ENCODE measurements around the gene PDE7B. TPM values are rescaled to one million over a fixed set of nuclear protein-coding genes. Genes with fewer than 3 reads are reported as not detected.

PDE7B gene
- total RNA-seq, 4 donors from 2014 or later, result 3.4 to 15.4 (median 9.3) TPM

GRCh38 chr6:135833771-135834170, 17.7 kb upstream of the PDE7B start:
- no peak for TF ChIP-seq CTCF (IDR thresholded peaks at IDR 0.05)
- TF ChIP-seq EP300 (IDR thresholded peaks at IDR 0.05), result no peak
- TF ChIP-seq POLR2A (IDR thresholded peaks at IDR 0.05; ENCODE audit: low read depth), result no peak
- TF ChIP-seq POLR2AphosphoS5 (IDR thresholded peaks at IDR 0.05), result no peak
- 52% methylated on average over 1 of the region's 1 CpG for WGBS
- no peaks in the 10 kb centered on the region for H3K9me3 ChIP-seq
- no peaks in the 10 kb centered on the region for H3K4me1 ChIP-seq
- H3K4me3 ChIP-seq, result no peak overlapping the region
- H3K36me3 ChIP-seq, result no peaks in the 10 kb centered on the region
- DNase-seq (ENCODE audit: extremely low spot score), result no peak
- no peaks in the 10 kb centered on the region for H3K27me3 ChIP-seq
- intact Hi-C loops (cut with DNase I), result no loop called here
- no peak overlapping the region for H3K27ac ChIP-seq (replicated peaks in 1 of 4)

GRCh38 chr6:135837735-135838449, 13.6 kb upstream of the PDE7B start:
- 91% methylated on average over 5 of the region's 5 CpGs for WGBS
- no peak for TF ChIP-seq CTCF (IDR thresholded peaks at IDR 0.05)
- no peak for TF ChIP-seq EP300 (IDR thresholded peaks at IDR 0.05)
- no peak for TF ChIP-seq POLR2AphosphoS5 (IDR thresholded peaks at IDR 0.05)
- TF ChIP-seq POLR2A (IDR thresholded peaks at IDR 0.05; ENCODE audit: low read depth), result no peak
- no peaks in the 10 kb centered on the region for H3K4me1 ChIP-seq
- intact Hi-C loops (cut with DNase I), result no loop called here
- DNase-seq (ENCODE audit: extremely low spot score), result no peak
- H3K4me3 ChIP-seq, result no peak overlapping the region
- no peaks in the 10 kb centered on the region for H3K27me3 ChIP-seq
- no peak overlapping the region for H3K27ac ChIP-seq (replicated peaks in 1 of 4)
- no peaks in the 10 kb centered on the region for H3K9me3 ChIP-seq
- H3K36me3 ChIP-seq, result no peaks in the 10 kb centered on the region

GRCh38 chr6:135839121-135839520, 12.4 kb upstream of the PDE7B start:
- Histone ChIP-seq H3K9me3 (no peaks in the 10 kb centered on the region), H3K4me1 (no peaks in the 10 kb centered on the region), H3K27me3 (no peaks in the 10 kb centered on the region), H3K36me3 (no peaks in the 10 kb centered on the region), H3K4me3 (no peak overlapping the region), H3K27ac (replicated peaks in 1 of 4) (no peak overlapping the region)
- intact Hi-C loops (cut with DNase I), result no loop called here
- WGBS, result 94% methylated on average over 4 of the region's 4 CpGs
- no peak for TF ChIP-seq CTCF (IDR thresholded peaks at IDR 0.05)
- TF ChIP-seq POLR2AphosphoS5 (IDR thresholded peaks at IDR 0.05), result no peak
- no peak for TF ChIP-seq POLR2A (IDR thresholded peaks at IDR 0.05; ENCODE audit: low read depth)
- TF ChIP-seq EP300 (IDR thresholded peaks at IDR 0.05), result no peak
- no peak for DNase-seq (ENCODE audit: extremely low spot score)

- no peaks in the 10 kb centered on the region for H3K4me1 ChIP-seq
- 95% methylated on average over 6 of the region's 6 CpGs for WGBS
- no peak overlapping the region for H3K27ac ChIP-seq (replicated peaks in 1 of 4)
- no peak for DNase-seq (ENCODE audit: extremely low spot score)
- H3K4me3 ChIP-seq, result no peak overlapping the region
- no peaks in the 10 kb centered on the region for H3K9me3 ChIP-seq
- H3K36me3 ChIP-seq, result no peaks in the 10 kb centered on the region
- intact Hi-C loops (cut with DNase I), result no loop called here
- H3K27me3 ChIP-seq, result no peaks in the 10 kb centered on the region
- TF ChIP-seq EP300 (IDR thresholded peaks at IDR 0.05) (no peak), CTCF (IDR thresholded peaks at IDR 0.05) (no peak), POLR2A (IDR thresholded peaks at IDR 0.05; ENCODE audit: low read depth) (no peak)
Observed at GRCh38 chr6:135842618-135843392, 8.7 kb upstream of the PDE7B start.
